Panc1 (cell line): ENCODE results near the gene MYO1E.

ENCODE experiments used
- POLR2AphosphoS5 ChIP-seq: IDR thresholded peaks from 2 replicates; pipeline ENCODE4 v1.6.1; 2012; ENCODE audit warnings: mild to moderate bottlenecking, low read depth, low read length, moderate library complexity
- SIN3A ChIP-seq: IDR thresholded peaks from 2 replicates; pipeline ENCODE4 v1.6.1; 2012; ENCODE audit warnings: low read depth, mild to moderate bottlenecking, low read length, moderate library complexity, borderline replicate concordance; ENCODE audit not compliant: insufficient read depth
- TCF7L2 ChIP-seq: IDR thresholded peaks from 2 replicates; pipeline ENCODE4 v1.6.1; 2011; ENCODE audit warnings: mild to moderate bottlenecking, low read depth, low read length, inconsistent platforms
- TF ChIP-seq, protein P1 (sequence below), 2 experiments: IDR thresholded peaks; 2 replicates each; pipeline ENCODE4 v1.6.1; 2011 to 2012; ENCODE audit warnings: low read depth in 2 of 2, control low read depth in 1 of 2, low read length in 1 of 2, mild to moderate bottlenecking in 1 of 2, moderate library complexity in 1 of 2; ENCODE audit not compliant: insufficient read depth in 1 of 2
- TF ChIP-seq, protein P2 (sequence below): fragments of 450-650 bp; IDR thresholded peaks from 2 replicates; pipeline ENCODE4 v1.5.1; 2017; ENCODE audit warnings: mild to moderate bottlenecking

DNA sequence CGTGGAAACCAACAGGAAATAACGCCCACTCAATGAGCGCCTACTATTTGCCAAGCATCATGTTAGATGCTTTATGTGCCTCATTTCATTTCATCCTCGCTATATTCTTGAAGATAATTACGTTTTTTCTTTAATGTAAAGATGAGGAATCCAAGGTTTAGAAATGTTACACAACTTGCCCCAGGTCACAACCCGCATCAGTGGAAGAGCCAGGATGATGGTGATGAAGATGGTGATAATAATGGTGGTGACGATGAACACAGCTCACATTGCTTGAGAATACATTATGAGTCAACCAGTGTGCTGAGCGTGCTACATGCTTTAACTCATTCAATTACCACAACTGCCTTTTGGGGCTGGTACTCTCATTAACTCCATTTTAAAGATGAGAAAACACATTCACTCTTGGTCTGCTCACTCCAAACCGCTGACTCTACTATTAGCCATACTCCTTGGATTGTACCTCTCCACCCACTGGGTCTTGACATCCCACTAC is 21.5 kb upstream of the MYO1E start:
- TF ChIP-seq, protein P1, sequence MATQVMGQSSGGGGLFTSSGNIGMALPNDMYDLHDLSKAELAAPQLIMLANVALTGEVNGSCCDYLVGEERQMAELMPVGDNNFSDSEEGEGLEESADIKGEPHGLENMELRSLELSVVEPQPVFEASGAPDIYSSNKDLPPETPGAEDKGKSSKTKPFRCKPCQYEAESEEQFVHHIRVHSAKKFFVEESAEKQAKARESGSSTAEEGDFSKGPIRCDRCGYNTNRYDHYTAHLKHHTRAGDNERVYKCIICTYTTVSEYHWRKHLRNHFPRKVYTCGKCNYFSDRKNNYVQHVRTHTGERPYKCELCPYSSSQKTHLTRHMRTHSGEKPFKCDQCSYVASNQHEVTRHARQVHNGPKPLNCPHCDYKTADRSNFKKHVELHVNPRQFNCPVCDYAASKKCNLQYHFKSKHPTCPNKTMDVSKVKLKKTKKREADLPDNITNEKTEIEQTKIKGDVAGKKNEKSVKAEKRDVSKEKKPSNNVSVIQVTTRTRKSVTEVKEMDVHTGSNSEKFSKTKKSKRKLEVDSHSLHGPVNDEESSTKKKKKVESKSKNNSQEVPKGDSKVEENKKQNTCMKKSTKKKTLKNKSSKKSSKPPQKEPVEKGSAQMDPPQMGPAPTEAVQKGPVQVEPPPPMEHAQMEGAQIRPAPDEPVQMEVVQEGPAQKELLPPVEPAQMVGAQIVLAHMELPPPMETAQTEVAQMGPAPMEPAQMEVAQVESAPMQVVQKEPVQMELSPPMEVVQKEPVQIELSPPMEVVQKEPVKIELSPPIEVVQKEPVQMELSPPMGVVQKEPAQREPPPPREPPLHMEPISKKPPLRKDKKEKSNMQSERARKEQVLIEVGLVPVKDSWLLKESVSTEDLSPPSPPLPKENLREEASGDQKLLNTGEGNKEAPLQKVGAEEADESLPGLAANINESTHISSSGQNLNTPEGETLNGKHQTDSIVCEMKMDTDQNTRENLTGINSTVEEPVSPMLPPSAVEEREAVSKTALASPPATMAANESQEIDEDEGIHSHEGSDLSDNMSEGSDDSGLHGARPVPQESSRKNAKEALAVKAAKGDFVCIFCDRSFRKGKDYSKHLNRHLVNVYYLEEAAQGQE (IDR thresholded peaks at IDR 0.05; ENCODE audit: insufficient read depth in 1 of 2, low read depth in 2 of 2, low read length in 1 of 2): no peak
- TF ChIP-seq, protein P2, sequence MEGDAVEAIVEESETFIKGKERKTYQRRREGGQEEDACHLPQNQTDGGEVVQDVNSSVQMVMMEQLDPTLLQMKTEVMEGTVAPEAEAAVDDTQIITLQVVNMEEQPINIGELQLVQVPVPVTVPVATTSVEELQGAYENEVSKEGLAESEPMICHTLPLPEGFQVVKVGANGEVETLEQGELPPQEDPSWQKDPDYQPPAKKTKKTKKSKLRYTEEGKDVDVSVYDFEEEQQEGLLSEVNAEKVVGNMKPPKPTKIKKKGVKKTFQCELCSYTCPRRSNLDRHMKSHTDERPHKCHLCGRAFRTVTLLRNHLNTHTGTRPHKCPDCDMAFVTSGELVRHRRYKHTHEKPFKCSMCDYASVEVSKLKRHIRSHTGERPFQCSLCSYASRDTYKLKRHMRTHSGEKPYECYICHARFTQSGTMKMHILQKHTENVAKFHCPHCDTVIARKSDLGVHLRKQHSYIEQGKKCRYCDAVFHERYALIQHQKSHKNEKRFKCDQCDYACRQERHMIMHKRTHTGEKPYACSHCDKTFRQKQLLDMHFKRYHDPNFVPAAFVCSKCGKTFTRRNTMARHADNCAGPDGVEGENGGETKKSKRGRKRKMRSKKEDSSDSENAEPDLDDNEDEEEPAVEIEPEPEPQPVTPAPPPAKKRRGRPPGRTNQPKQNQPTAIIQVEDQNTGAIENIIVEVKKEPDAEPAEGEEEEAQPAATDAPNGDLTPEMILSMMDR: no peak
- TF ChIP-seq POLR2AphosphoS5: no peak
- TF ChIP-seq SIN3A: no peak
- no peak for TF ChIP-seq TCF7L2
